Progenitor cell of endocrine pancreas (in vitro differentiated cells): ENCODE data around the gene RPP30. TPM values are rescaled to one million over a fixed set of nuclear protein-coding genes. Genes with fewer than 3 reads are reported as not detected.

Experiments used
- DNase-seq: peaks from one replicate; pipeline ENCODE4 v3.0.0; 2021; ENCODE audit warnings: low spot score; ENCODE audit not compliant: unreplicated experiment
- H3K27ac Mint-ChIP-seq: 2 replicates; pipeline ENCODE4 v1.8.0; 2021; ENCODE audit warnings: mild to moderate bottlenecking, moderate library complexity, mixed read lengths
- H3K27me3 Mint-ChIP-seq: 2 replicates; pipeline ENCODE4 v1.8.0; 2021; ENCODE audit warnings: mixed read lengths
- H3K36me3 Mint-ChIP-seq: 2 replicates; pipeline ENCODE4 v1.8.0; 2022; ENCODE audit warnings: mixed read lengths; ENCODE audit not compliant: insufficient read depth
- H3K4me1 Mint-ChIP-seq: 2 replicates; pipeline ENCODE4 v1.8.0; 2021; ENCODE audit warnings: low read depth, mixed read lengths
- H3K4me3 Mint-ChIP-seq: 2 replicates; pipeline ENCODE4 v1.8.0; 2021; ENCODE audit warnings: low read depth, mild to moderate bottlenecking, moderate library complexity, mixed read lengths
- H3K9me3 Mint-ChIP-seq: 2 replicates; pipeline ENCODE4 v1.8.0; 2021; ENCODE audit warnings: low read depth, mixed read lengths
- CTCF ChIP-seq: fragments of 200-600 bp; sonication (generic); IDR thresholded peaks from one replicate; pipeline ENCODE4 v1.5.0; 2021; ENCODE audit warnings: antibody characterized with exemption, mild to moderate bottlenecking; ENCODE audit not compliant: unreplicated experiment
- total RNA-seq: library from RNA; stranded (reverse); gene quantifications from 2 replicates; pipeline ENCODE4 v1.2.1, GENCODE V29; 2021

Gene RPP30
- total RNA-seq, 1 donor from 2014 or later = 53.5 TPM

- Mint-ChIP-seq H3K36me3 (no peaks in the 10 kb centered on the region), H3K27me3 (no peaks in the 10 kb centered on the region), H3K4me3 (no peak overlapping the region), H3K4me1 (no peaks in the 10 kb centered on the region), H3K27ac (no peak overlapping the region), H3K9me3 (no peaks in the 10 kb centered on the region)
- TF ChIP-seq CTCF = no peak
- no peak for DNase-seq
Measured at GRCh38 chr10:90945491-90946070, 73.8 kb downstream of the RPP30 start.

GRCh38 chr10:90947030-90947960 lies 75.5 kb downstream of the RPP30 start:
- Mint-ChIP-seq H3K27me3 (no peaks in the 10 kb centered on the region), H3K9me3 (peaks cover 8% of the 10 kb centered on the region)

More at GRCh38 chr10:90947030-90947960, 75.5 kb downstream of the RPP30 start:
- no peak for TF ChIP-seq CTCF
- no peaks in the 10 kb centered on the region for H3K36me3 Mint-ChIP-seq
- H3K4me1 Mint-ChIP-seq = no peaks in the 10 kb centered on the region
- no peak for DNase-seq
- no peak overlapping the region for H3K4me3 Mint-ChIP-seq
- no peak overlapping the region for H3K27ac Mint-ChIP-seq

Other genes starting within 250 kb of the RPP30 start
- gene HTR7, start 13.9 kb upstream of the RPP30 start, total RNA-seq = 0.93 TPM in 2 replicates
- gene ANKRD1, start 49.1 kb downstream of the RPP30 start, total RNA-seq = 48.1 and 61.8 TPM in 2 replicates